Glutamatergic neuron (in vitro differentiated cells): ENCODE measurements around the gene LRR1. TPM values are rescaled to one million over a fixed set of nuclear protein-coding genes. Genes with fewer than 3 reads are reported as not detected.

Experiments used
- DNase-seq: peaks from one replicate; pipeline ENCODE4 v3.0.0; 2022
- H3K27ac Mint-ChIP-seq: one replicate; pipeline ENCODE4 v1.8.0; 2020; ENCODE audit warnings: mild to moderate bottlenecking, mixed read lengths, inconsistent platforms; ENCODE audit not compliant: unreplicated experiment
- H3K27me3 Mint-ChIP-seq: one replicate; pipeline ENCODE4 v1.8.0; 2020; ENCODE audit warnings: mild to moderate bottlenecking, moderate library complexity, mixed read lengths, inconsistent platforms; ENCODE audit not compliant: unreplicated experiment
- H3K36me3 Mint-ChIP-seq: one replicate; pipeline ENCODE4 v1.8.0; 2020; ENCODE audit warnings: mild to moderate bottlenecking, mixed read lengths, inconsistent platforms; ENCODE audit not compliant: unreplicated experiment
- H3K4me1 Mint-ChIP-seq: one replicate; pipeline ENCODE4 v1.8.0; 2020; ENCODE audit warnings: mild to moderate bottlenecking, low read depth, mixed read lengths, inconsistent platforms; ENCODE audit not compliant: unreplicated experiment
- H3K4me3 Mint-ChIP-seq: one replicate; pipeline ENCODE4 v1.8.0; 2020; ENCODE audit warnings: mild to moderate bottlenecking, mixed read lengths, inconsistent platforms; ENCODE audit not compliant: unreplicated experiment
- H3K9me3 Mint-ChIP-seq: one replicate; pipeline ENCODE4 v1.8.0; 2020; ENCODE audit warnings: mild to moderate bottlenecking, moderate library complexity, mixed read lengths, inconsistent platforms; ENCODE audit not compliant: unreplicated experiment
- CTCF ChIP-seq: fragments of 200-600 bp; sonication (generic); IDR thresholded peaks from one replicate; pipeline ENCODE4 v1.5.0; 2021; ENCODE audit not compliant: partially characterized antibody, unreplicated experiment
- total RNA-seq: library from RNA; stranded (reverse); fragmentation: NEBNext Ultra II Directional; extraction: Animal tissue kit (Norgen Biotek cat#: 25700); gene quantifications from one replicate; pipeline ENCODE4 v1.2.1, GENCODE V29; 2021; ENCODE audit not compliant: unreplicated experiment

The LRR1 gene
- total RNA-seq, 1 donor from 2014 or later = 8.0 TPM

GRCh38 chr14:49607583-49607982, 8.8 kb downstream of the LRR1 start:
- Mint-ChIP-seq H3K9me3 (no peaks in the 10 kb centered on the region), H3K27me3 (no peaks in the 10 kb centered on the region), H3K36me3 (no peaks in the 10 kb centered on the region), H3K27ac (no peak overlapping the region), H3K4me1 (no peaks in the 10 kb centered on the region), H3K4me3 (no peak overlapping the region)
- TF ChIP-seq CTCF = no peak
- DNase-seq = no peak

GRCh38 chr14:49612251-49612650, 13.5 kb downstream of the LRR1 start:
- H3K9me3 Mint-ChIP-seq = no peaks in the 10 kb centered on the region
- H3K4me1 Mint-ChIP-seq = no peaks in the 10 kb centered on the region
- H3K4me3 Mint-ChIP-seq = no peak overlapping the region
- TF ChIP-seq CTCF = no peak
- no peak overlapping the region for H3K27ac Mint-ChIP-seq
- H3K27me3 Mint-ChIP-seq = no peaks in the 10 kb centered on the region
- no peaks in the 10 kb centered on the region for H3K36me3 Mint-ChIP-seq
- no peak for DNase-seq

GRCh38 chr14:49612671-49613070, 13.9 kb downstream of the LRR1 start:
- H3K27me3 Mint-ChIP-seq = no peaks in the 10 kb centered on the region
- H3K36me3 Mint-ChIP-seq = no peaks in the 10 kb centered on the region
- TF ChIP-seq CTCF = no peak
- no peaks in the 10 kb centered on the region for H3K4me1 Mint-ChIP-seq
- DNase-seq = no peak
- H3K4me3 Mint-ChIP-seq = no peak overlapping the region
- no peaks in the 10 kb centered on the region for H3K9me3 Mint-ChIP-seq
- H3K27ac Mint-ChIP-seq = no peak overlapping the region

GRCh38 chr14:49614196-49614595, 15.5 kb downstream of the LRR1 start:
- no peak for TF ChIP-seq CTCF
- H3K27ac Mint-ChIP-seq = no peak overlapping the region
- DNase-seq = no peak
- H3K36me3 Mint-ChIP-seq = no peaks in the 10 kb centered on the region
- H3K9me3 Mint-ChIP-seq = no peaks in the 10 kb centered on the region
- no peaks in the 10 kb centered on the region for H3K4me1 Mint-ChIP-seq
- no peak overlapping the region for H3K4me3 Mint-ChIP-seq
- no peaks in the 10 kb centered on the region for H3K27me3 Mint-ChIP-seq

- no peaks in the 10 kb centered on the region for H3K27me3 Mint-ChIP-seq
Observed at GRCh38 chr14:49615776-49616175, 17.0 kb downstream of the LRR1 start.

More at GRCh38 chr14:49615776-49616175, 17.0 kb downstream of the LRR1 start:
- H3K4me3 Mint-ChIP-seq = no peak overlapping the region
- H3K27ac Mint-ChIP-seq = no peak overlapping the region
- no peaks in the 10 kb centered on the region for H3K4me1 Mint-ChIP-seq
- peaks cover 3% of the 10 kb centered on the region for H3K9me3 Mint-ChIP-seq
- no peaks in the 10 kb centered on the region for H3K36me3 Mint-ChIP-seq
- no peak for DNase-seq
- no peak for TF ChIP-seq CTCF
